AG04450 (cell line): ENCODE data around the gene CNN1. TPM values are rescaled to one million over a fixed set of nuclear protein-coding genes. Genes with fewer than 3 reads are reported as not detected.
A peak's percentile ranks its signal among the peaks of the same experiment; 100 is the strongest.
"Not testable (repeated sequence)": the region's sequence is repeated elsewhere in the genome, so short reads cannot be mapped to it uniquely, and the experiment has no call there.

ENCODE experiments used
- CTCF ChIA-PET: fragments of 300-600, 350-600 bp; formaldehyde crosslinking; extraction: SDS; loops from one replicate; lab custom pipeline; 2022; ENCODE audit warnings: antibody characterized with exemption, inconsistent platforms; lab: Charles Lee
- POLR2A ChIA-PET: fragments of 350-600 bp; formaldehyde crosslinking; extraction: SDS; loops from one replicate; lab custom pipeline; 2021; ENCODE audit warnings: antibody characterized with exemption, inconsistent platforms; lab: Yijun Ruan, JAX
- DNase-seq: peaks from one replicate; pipeline ENCODE4 v3.0.0-alpha.2; 2011; ENCODE audit warnings: low read depth, low spot score
- H3K27ac ChIP-seq: one replicate; pipeline ENCODE4 v1.5.1; 2012; ENCODE audit warnings: low read depth, low read length, control low read depth
- H3K27me3 ChIP-seq: one replicate; pipeline ENCODE4 v1.6.0; 2012; ENCODE audit warnings: low read length; ENCODE audit not compliant: control insufficient read depth, insufficient read depth
- H3K4me3 ChIP-seq: 2 replicates; pipeline ENCODE4 v1.5.1; 2011; ENCODE audit warnings: mild to moderate bottlenecking, low read depth, low read length, control low read depth
- H3K9me3 ChIP-seq: 2 replicates; pipeline ENCODE4 v1.5.1; 2012; ENCODE audit warnings: low read length; ENCODE audit not compliant: control insufficient read depth, insufficient read depth
- polyA plus RNA-seq: library from polyadenylated mRNA; depleted of rRNA; stranded (reverse); fragments of >200 nt; gene quantifications from 2 replicates; pipeline ENCODE4 v1.2.3, GENCODE V29; 2011; rRNA removed
- small RNA-seq: library from RNA; depleted of rRNA; stranded (forward); fragments of <200 nt; gene quantifications from one replicate; pipeline ENCODE3, GENCODE V24; 2012; ENCODE audit warnings: low read depth; ENCODE audit not compliant: insufficient read length
- TF ChIP-seq, protein P1 (sequence below): IDR thresholded peaks from 2 replicates; pipeline ENCODE4 v1.5.1; 2011; ENCODE audit warnings: low read depth, low read length, control low read depth, inconsistent platforms

Gene CNN1
- polyA plus RNA-seq, 1 experiment, result 99.6 TPM

DNA sequence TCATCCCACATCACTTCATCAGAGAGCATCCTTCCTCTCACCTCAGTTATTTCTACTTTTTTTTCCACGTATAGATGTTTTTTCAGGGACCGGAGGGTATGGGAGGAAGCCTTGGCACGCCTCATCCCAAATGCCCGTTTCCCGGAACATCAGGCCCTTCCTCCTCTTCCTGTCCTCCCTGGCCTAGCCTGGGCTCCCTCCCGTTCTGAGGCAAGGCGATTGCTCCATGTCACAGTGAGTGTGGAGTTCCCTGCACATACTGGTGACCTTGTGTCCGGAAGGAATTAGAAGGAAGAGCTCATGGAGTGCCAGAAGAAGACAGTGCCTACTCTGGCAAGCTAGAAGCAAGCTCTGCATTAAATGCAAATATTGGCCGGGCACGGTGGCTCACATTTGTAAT, 57.5 kb downstream of the CNN1 start:
- Histone ChIP-seq H3K9me3 (no peaks in the 10 kb centered on the region; the same call in 1 of the 2 replicates), H3K27ac (no peak overlapping the region), H3K4me3 (no peak overlapping the region), H3K27me3 (no peaks in the 10 kb centered on the region)
- no peak for DNase-seq
- POLR2A ChIA-PET, result no interaction called here
- CTCF ChIA-PET, result interaction anchor here (1.0 kb wide), 1 partner anchor 1180 kb away, joined by 3 read pairs; no protein-coding TSS in a partner anchor
- TF ChIP-seq, protein P1, sequence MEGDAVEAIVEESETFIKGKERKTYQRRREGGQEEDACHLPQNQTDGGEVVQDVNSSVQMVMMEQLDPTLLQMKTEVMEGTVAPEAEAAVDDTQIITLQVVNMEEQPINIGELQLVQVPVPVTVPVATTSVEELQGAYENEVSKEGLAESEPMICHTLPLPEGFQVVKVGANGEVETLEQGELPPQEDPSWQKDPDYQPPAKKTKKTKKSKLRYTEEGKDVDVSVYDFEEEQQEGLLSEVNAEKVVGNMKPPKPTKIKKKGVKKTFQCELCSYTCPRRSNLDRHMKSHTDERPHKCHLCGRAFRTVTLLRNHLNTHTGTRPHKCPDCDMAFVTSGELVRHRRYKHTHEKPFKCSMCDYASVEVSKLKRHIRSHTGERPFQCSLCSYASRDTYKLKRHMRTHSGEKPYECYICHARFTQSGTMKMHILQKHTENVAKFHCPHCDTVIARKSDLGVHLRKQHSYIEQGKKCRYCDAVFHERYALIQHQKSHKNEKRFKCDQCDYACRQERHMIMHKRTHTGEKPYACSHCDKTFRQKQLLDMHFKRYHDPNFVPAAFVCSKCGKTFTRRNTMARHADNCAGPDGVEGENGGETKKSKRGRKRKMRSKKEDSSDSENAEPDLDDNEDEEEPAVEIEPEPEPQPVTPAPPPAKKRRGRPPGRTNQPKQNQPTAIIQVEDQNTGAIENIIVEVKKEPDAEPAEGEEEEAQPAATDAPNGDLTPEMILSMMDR, result no peak

DNA sequence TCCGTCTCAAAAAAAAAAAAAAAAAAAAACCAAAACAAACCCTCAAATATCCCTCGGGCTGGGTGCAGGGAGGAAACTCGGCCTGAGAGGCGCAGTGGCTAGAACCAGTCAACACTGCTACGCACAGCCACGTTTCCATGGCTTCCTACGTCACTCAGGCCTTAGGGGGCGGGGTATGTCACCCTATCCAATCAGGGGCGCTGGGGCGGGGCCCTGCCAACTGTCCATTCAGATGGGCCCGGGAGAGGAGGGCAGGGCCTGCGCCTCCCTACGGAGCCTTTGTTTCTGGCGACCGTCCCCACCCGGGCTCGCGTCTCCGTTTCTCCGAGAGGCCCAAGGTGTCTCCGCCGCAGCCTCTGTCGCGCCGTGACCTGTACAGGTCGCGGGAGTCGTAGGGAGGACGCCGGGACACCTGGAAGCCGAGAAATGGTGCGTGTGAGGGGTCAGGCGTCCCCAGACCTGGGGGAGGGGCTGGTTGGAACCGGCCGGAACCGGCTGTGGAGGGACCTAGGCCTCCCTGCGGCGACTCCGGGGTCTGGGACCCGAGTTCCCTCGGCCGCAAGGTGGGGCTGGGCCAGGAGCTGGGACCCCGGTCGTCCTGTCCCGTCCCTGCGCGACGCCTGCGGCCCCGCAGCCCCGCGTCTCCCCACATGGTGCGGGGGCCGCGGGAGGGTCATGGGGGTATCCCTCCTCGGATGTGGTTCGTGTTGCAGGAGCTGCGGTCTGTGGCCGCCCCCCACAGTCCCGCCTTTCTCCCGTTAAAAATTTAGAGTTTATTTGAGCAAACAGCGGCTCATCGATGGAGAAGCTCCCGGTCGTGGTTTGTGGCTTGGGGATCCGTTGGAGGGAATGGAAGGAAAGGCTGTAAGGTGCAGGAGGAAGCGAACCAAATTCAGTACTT, 58.8 kb downstream of the CNN1 start, which contains the start of gene ZNF627:
Gene ZNF627, plus strand, starts transcription at position 282 of the 901 bp plus-strand sequence. Its CDS starts 145 bp downstream, at position 427.
- POLR2A ChIA-PET, result interaction anchor here (0.7 kb wide), 4 partner anchors 46 to 666 kb away, joined by 4 to 16 read pairs (median 8); no protein-coding TSS in a partner anchor
- CTCF ChIA-PET, result interaction anchor here (0.6 to 1.4 kb wide), 4 partner anchors 9 to 172 kb away, joined by 3 to 5 read pairs (median 4); no protein-coding TSS in a partner anchor
- DNase-seq, result peak; percentile 90

DNA sequence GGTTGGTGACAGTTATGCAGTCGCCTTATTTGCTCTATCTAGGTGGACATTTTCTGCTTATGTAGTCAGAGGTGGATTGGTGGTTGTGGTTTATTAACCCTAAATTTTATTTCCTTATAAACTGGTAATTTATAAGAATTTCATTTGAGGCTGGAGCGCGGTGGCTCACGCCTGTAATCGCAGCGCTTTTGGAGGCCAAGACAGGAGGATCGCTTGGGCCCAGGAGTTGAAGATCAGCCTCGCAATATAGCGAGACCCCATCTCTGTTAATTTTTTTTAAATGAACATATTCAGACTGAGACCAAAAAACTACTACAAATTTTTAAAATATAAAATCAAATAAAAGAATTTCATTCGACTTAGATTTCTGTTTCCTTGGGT, 59.4 kb downstream of the CNN1 start:
- Histone ChIP-seq H3K9me3 (no peaks in the 10 kb centered on the region; the same call in 1 of the 2 replicates), H3K27ac (peak overlapping the region; percentile 88), H3K27me3 (no peaks in the 10 kb centered on the region), H3K4me3 (peak overlapping the region; percentile 87)
- ChIA-PET CTCF (interaction anchor here (0.6 to 1.4 kb wide), 2 partner anchors 10 to 171 kb away, joined by 3 to 4 read pairs; no protein-coding TSS in a partner anchor), POLR2A (no interaction called here)
- DNase-seq, result no peak
- TF ChIP-seq, protein P1, result no peak

More for the DNA sequence above, 58.8 kb downstream of the CNN1 start, which contains the start of gene ZNF627:
- Histone ChIP-seq H3K4me3 (peak within 1 kb of the TSS; percentile 87), H3K27me3 (no peaks in the 10 kb centered on the region), H3K27ac (peak within 1 kb of the TSS; percentile 88), H3K9me3 (no peaks in the 10 kb centered on the region; the same call in 1 of the 2 replicates)
- TF ChIP-seq, protein P1, result 0 out of 2 replicates have a peak, but pooled peaks have one; percentile 11

DNA sequence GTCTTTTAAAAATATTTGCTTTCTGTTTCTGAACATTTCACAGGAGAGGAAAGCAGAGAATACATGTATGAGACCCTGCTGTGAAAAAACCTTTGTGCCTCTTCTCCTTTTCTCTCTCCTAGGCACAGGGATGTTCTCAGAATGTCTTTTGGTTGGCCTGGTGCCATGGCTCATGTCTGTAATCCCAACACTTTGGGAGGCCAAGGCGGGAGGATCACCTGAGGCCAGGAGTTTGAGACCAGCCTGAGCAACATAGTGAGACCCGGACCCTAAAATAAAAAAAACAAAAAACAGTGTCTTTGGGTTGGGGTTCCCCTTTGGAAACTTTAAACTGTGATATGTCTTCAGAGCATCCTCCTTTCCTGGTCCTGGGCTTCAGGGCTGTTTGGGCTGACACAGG, 60.1 kb downstream of the CNN1 start:
- ChIA-PET CTCF (interaction anchor here (0.5 kb wide), 1 partner anchor 40 kb away, joined by 3 read pairs; no protein-coding TSS in a partner anchor), POLR2A (no interaction called here)
- peak overlapping the region; percentile 87 for H3K4me3 ChIP-seq
- no peak for DNase-seq
- no peaks in the 10 kb centered on the region; the same call in 1 of the 2 replicates for H3K9me3 ChIP-seq
- TF ChIP-seq, protein P1, result no peak
- H3K27me3 ChIP-seq, result no peaks in the 10 kb centered on the region
- no peak overlapping the region for H3K27ac ChIP-seq

DNA sequence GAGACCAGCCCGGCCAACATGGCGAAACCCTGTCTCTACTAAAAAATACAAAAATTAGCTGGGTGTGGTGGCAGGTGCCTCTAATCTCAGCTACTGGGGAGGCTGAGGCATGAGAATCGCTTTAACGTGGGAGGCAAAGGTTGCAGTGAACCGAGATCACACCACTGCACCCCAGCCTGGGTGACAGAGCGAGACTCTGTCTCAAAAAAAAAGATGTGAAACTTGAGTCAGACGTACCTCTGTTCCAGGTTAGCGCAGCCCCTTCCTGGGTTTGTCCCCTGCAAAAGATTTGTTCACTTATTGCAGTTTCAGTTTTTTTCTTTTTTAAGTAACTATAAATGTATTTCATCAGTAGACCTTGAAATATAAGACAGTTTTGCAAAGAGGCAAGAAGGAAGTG, 61.1 kb downstream of the CNN1 start:
- H3K4me3 ChIP-seq, H3K9me3 ChIP-seq, H3K27ac ChIP-seq, POLR2A ChIA-PET, CTCF ChIA-PET, H3K27me3 ChIP-seq, DNase-seq: not testable (repeated sequence)

Small RNAs within 50 kb of the gene (small RNA-seq; reads per million reads assigned to genes)
- gene MIR7974 (not detected), gene RN7SL833P (not detected)

Other genes with a start within 250 kb of the CNN1 start
- not detected in 2 replicates for gene TSPAN16, start 242.7 kb upstream of the CNN1 start, polyA plus RNA-seq
- 15.6 and 17.0 TPM in 2 replicates for gene RAB3D, start 199.2 kb upstream of the CNN1 start, polyA plus RNA-seq
- 71.9 and 90.6 TPM in 2 replicates for gene TMEM205, start 192.6 kb upstream of the CNN1 start, polyA plus RNA-seq
- 12.1 and 14.6 TPM in 2 replicates for gene CCDC159, start 192.3 kb upstream of the CNN1 start, polyA plus RNA-seq
- gene PLPPR2, start 183.4 kb upstream of the CNN1 start, polyA plus RNA-seq, result 13.8 and 18.5 TPM in 2 replicates
- 0.88 and 0.89 TPM in 2 replicates for gene SWSAP1, start 164.2 kb upstream of the CNN1 start, polyA plus RNA-seq
- gene EPOR, start 154.5 kb upstream of the CNN1 start, polyA plus RNA-seq, result 3.8 and 4.9 TPM in 2 replicates
- 0.11 and 0.16 TPM in 2 replicates for gene RGL3, start 119.5 kb upstream of the CNN1 start, polyA plus RNA-seq
- gene ODAD3, start 103.7 kb upstream of the CNN1 start, polyA plus RNA-seq, result 0.09 and 0.21 TPM in 2 replicates
- gene PRKCSH, start 103.2 kb upstream of the CNN1 start, polyA plus RNA-seq, result 125 and 165 TPM in 2 replicates
- not detected in 2 replicates for gene ELAVL3, start 57.8 kb upstream of the CNN1 start, polyA plus RNA-seq
- gene ZNF653, start 33.0 kb upstream of the CNN1 start, polyA plus RNA-seq, result 1.7 and 2.1 TPM in 2 replicates
- 28.2 and 29.3 TPM in 2 replicates for gene ECSIT, start 9.7 kb upstream of the CNN1 start, polyA plus RNA-seq
- gene ELOF1, start 20.4 kb downstream of the CNN1 start, polyA plus RNA-seq, result 51.7 and 60.4 TPM in 2 replicates
- 3.0 and 4.0 TPM in 2 replicates for gene ACP5, start 38.8 kb downstream of the CNN1 start, polyA plus RNA-seq
- 15.6 and 20.2 TPM in 2 replicates for gene ZNF627, start 58.6 kb downstream of the CNN1 start, polyA plus RNA-seq
- 2.6 and 3.8 TPM in 2 replicates for gene ZNF823, start 200.1 kb downstream of the CNN1 start, polyA plus RNA-seq
- 4.6 and 6.3 TPM in 2 replicates for gene ZNF441, start 228.1 kb downstream of the CNN1 start, polyA plus RNA-seq